ENCODE data around the gene LYAR. TPM values are rescaled to one million over a fixed set of nuclear protein-coding genes. Genes with fewer than 3 reads are reported as not detected.

Gene LYAR
- total RNA-seq, 2 experiments from 2014 or later, result 69.4 to 78.4 TPM

DNA sequence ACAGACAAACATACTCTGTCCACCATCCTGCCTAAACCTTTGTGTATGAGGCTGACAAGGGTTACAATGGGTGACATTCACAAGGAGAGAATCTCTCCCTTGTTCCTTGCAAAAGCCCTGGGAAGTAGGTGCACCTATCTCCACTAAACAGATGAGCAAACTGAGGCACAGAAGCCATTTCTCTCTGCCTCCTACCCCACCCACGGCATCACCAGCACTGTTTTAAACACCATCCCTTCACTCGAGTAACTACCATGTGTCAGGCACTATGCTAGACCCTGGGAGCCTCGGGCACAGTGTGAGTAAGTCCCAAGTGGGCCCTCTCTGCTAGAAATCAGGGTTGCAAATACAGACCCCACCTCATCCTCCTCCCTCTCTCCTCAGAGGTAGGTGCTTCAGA, 899 bp downstream of the LYAR start:
- ATAC-seq (no peak), DNase-seq (peak; percentile 14)
- H3K27me3 Mint-ChIP-seq, result no peaks in the 10 kb centered on the region
- intact Hi-C loops (cut with micrococcal nuclease), result no loop called here
- H3K4me1 Mint-ChIP-seq (ENCODE audit: low read depth), result peaks cover 45% of the 10 kb centered on the region
- peak overlapping the region; percentile 89 for H3K27ac Mint-ChIP-seq
- peaks cover 37% of the 10 kb centered on the region for H3K36me3 Mint-ChIP-seq (ENCODE audit: low read depth)
- TF ChIP-seq, protein P1, sequence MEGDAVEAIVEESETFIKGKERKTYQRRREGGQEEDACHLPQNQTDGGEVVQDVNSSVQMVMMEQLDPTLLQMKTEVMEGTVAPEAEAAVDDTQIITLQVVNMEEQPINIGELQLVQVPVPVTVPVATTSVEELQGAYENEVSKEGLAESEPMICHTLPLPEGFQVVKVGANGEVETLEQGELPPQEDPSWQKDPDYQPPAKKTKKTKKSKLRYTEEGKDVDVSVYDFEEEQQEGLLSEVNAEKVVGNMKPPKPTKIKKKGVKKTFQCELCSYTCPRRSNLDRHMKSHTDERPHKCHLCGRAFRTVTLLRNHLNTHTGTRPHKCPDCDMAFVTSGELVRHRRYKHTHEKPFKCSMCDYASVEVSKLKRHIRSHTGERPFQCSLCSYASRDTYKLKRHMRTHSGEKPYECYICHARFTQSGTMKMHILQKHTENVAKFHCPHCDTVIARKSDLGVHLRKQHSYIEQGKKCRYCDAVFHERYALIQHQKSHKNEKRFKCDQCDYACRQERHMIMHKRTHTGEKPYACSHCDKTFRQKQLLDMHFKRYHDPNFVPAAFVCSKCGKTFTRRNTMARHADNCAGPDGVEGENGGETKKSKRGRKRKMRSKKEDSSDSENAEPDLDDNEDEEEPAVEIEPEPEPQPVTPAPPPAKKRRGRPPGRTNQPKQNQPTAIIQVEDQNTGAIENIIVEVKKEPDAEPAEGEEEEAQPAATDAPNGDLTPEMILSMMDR (IDR thresholded peaks at IDR 0.05), result no peak
- no peaks in the 10 kb centered on the region for H3K9me3 Mint-ChIP-seq
- POLR2A ChIA-PET, result interaction anchor here (1.6 kb wide), 1 partner anchor 41 kb away, joined by 3 read pairs; the partner anchor contains the start of gene TMEM128
- CTCF ChIA-PET, result no interaction called here
- peak overlapping the region; percentile 94 for H3K4me3 Mint-ChIP-seq

DNA sequence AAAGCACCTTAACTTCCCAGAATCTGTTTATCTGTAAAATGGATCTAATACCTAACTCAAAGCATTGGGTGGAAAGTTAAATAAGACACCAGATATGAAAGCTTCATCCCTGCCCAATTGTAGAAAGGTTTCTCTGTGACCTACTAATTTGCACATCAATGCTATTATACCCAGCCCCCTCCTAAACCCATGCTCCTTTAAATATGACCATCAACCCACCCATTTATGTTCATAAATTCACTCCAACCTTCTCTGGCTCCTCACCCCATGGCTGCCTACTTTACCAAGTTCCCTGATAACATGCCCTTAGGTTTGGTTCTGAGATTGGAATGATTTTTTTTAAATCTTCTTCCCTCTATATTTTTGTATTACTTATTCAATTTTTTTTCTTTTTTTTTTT, 1.9 kb downstream of the LYAR start:
- ATAC-seq (no peak), DNase-seq (no peak)
- H3K4me3 Mint-ChIP-seq, result peak overlapping the region; percentile 56
- ChIA-PET POLR2A (interaction anchor here (1.1 kb wide), 1 partner anchor 26 kb away, joined by 3 read pairs; no protein-coding TSS in a partner anchor), CTCF (no interaction called here)
- intact Hi-C loops (cut with micrococcal nuclease), result no loop called here
- H3K27ac Mint-ChIP-seq, result peak overlapping the region; percentile 10
- TF ChIP-seq, protein P1 (IDR thresholded peaks at IDR 0.05), result no peak
- peaks cover 46% of the 10 kb centered on the region for H3K36me3 Mint-ChIP-seq (ENCODE audit: low read depth)
- H3K9me3 Mint-ChIP-seq, result no peaks in the 10 kb centered on the region
- no peaks in the 10 kb centered on the region for H3K27me3 Mint-ChIP-seq
- H3K4me1 Mint-ChIP-seq (ENCODE audit: low read depth), result peaks cover 45% of the 10 kb centered on the region

DNA sequence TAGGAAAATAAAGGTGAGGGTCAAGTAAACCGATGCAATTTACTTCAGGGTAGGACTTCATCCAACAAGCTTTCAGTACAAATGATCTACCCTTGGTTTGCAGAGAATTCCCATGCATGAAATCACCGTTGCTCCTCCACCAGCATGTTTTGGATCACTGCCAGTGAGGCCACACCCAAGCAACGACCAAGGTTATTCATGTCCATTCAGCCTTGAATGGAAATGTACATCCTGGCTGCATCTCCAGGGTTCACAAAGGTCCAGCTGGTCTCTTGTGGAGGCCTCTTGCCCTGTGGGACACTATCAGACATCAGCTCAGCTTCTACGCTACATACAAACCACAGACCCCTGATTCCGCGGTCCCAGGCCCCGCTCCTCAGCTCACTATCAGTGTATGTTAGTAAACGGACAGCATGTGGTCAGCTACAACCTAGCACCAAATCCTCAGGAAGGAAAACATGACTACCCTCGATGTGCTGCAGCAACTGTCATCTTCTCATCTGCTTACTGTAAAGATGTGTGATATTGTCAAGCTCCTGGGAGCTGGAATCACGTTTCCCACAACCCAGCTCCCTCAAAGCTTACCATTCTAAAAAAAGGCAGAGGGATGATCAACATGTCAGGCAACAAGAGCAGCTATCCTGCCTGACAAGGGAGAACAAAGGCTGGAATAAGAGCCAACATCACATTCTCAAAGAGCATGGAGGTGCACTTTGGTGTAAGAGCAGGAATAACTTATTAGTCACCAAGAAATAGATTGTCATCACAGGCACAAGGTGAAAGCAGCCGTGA, 4.9 kb downstream of the LYAR start:
- H3K4me1 Mint-ChIP-seq (ENCODE audit: low read depth), result peaks cover 34% of the 10 kb centered on the region
- peaks cover 69% of the 10 kb centered on the region for H3K36me3 Mint-ChIP-seq (ENCODE audit: low read depth)
- TF ChIP-seq, protein P1 (IDR thresholded peaks at IDR 0.05), result no peak
- peak overlapping the region; percentile 31 for H3K27ac Mint-ChIP-seq
- intact Hi-C loops (cut with micrococcal nuclease), result no loop called here
- POLR2A ChIA-PET, result interaction anchor here (0.8 to 1.2 kb wide), 2 partner anchors 24 to 37 kb away, joined by 3 to 5 read pairs; partner anchors contain the start of gene TMEM128
- no peak for ATAC-seq
- no peaks in the 10 kb centered on the region for H3K9me3 Mint-ChIP-seq
- H3K27me3 Mint-ChIP-seq, result no peaks in the 10 kb centered on the region
- no peak for DNase-seq
- H3K4me3 Mint-ChIP-seq, result no peak overlapping the region
- CTCF ChIA-PET, result interaction anchor here (0.8 to 3.2 kb wide), 3 partner anchors 25 to 51 kb away, joined by 3 to 11 read pairs (median 3); no protein-coding TSS in a partner anchor

DNA sequence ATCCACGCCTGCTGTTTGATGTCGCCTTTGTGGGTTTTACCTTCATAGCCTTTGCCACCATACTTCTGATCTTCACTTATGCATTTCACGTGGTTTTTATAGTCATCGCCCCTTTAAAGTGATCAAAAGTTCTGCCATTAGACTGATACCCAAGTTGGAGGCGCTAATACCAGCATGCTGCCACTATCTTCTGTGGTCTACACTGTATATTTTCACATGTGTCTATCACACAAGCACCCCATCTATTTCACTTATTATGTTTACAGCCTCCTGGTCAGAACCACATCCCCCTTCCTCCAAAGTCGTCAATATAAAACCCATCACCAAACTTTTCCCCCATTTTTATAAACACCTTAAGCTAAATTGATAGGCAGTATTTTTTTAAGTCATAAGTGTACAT, 8.2 kb downstream of the LYAR start:
- no peak overlapping the region for H3K4me3 Mint-ChIP-seq
- no peaks in the 10 kb centered on the region for H3K27me3 Mint-ChIP-seq
- no peak for DNase-seq
- H3K36me3 Mint-ChIP-seq (ENCODE audit: low read depth), result peaks cover 74% of the 10 kb centered on the region
- peak overlapping the region; percentile 20 for H3K27ac Mint-ChIP-seq
- intact Hi-C loops (cut with micrococcal nuclease), result no loop called here
- TF ChIP-seq, protein P1 (IDR thresholded peaks at IDR 0.05), result no peak
- no peak for ATAC-seq
- peaks cover 14% of the 10 kb centered on the region for H3K4me1 Mint-ChIP-seq (ENCODE audit: low read depth)
- CTCF ChIA-PET, result interaction anchor here (2.7 kb wide), 1 partner anchor 22 kb away, joined by 8 read pairs; no protein-coding TSS in a partner anchor
- no peaks in the 10 kb centered on the region for H3K9me3 Mint-ChIP-seq
- POLR2A ChIA-PET, result interaction anchor here (0.7 to 0.9 kb wide), 2 partner anchors 15 to 38 kb away, joined by 3 to 4 read pairs; no protein-coding TSS in a partner anchor

DNA sequence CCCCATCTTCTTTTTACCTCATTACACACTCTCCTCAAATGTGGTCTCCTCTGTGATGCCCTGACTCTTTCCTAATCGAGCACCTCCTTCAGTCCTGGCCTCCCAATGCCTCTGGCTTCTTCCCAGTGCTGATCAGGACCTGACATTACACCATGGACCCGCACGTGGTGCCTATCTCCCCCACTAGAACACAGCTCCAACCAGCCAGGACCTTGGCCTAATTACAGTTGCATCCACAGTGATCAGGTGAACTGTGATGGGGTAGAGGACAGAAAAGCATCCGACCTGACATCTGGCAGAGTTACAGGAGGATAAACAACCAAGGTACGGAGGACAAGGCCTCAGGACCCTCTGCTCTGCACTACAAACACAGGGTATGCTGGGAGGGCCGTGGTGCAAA, 12.4 kb downstream of the LYAR start:
- Mint-ChIP-seq H3K36me3 (ENCODE audit: low read depth) (peaks cover 60% of the 10 kb centered on the region), H3K4me3 (no peak overlapping the region), H3K9me3 (no peaks in the 10 kb centered on the region), H3K27ac (no peak overlapping the region), H3K4me1 (ENCODE audit: low read depth) (no peaks in the 10 kb centered on the region), H3K27me3 (no peaks in the 10 kb centered on the region)
- no peak for DNase-seq
- CTCF ChIA-PET, result no interaction called here
- no peak for ATAC-seq
- POLR2A ChIA-PET, result no interaction called here
- TF ChIP-seq, protein P1 (IDR thresholded peaks at IDR 0.05), result no peak
- intact Hi-C loops (cut with micrococcal nuclease), result no loop called here

Measured in activated CD8-positive, alpha-beta T cell treated with anti-CD3 and anti-CD28 coated beads for 36 hours (primary cell).